HG02943 (cell line): ENCODE measurements around the gene WWC2.

Experiments
- ATAC-seq: cut with Tn5 transposase; IDR thresholded peaks from one replicate; pipeline ENCODE4 v1.9.1; 2021; ENCODE audit warnings: mild to moderate bottlenecking, low read depth, moderate library complexity; ENCODE audit not compliant: unreplicated experiment

WWC2 gene

DNA sequence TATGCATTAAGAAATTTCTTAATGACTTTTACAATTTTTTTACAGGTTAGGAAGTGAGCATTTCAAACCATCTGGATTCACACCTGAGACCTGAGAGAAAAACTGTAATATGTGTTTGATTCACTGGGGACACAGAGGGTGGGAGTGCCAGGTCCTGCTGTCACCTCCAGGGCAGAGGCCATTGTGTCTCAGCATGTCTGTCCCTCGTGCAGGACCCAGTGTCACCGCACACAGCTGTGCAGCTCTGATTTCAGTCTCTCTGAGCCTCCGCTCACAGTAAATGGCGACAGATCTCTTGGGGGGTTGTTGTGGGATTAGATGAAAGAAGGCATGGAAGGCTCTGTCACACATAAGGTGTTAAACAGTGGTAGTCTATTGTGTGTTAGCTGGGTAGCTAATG is 246.2 kb downstream of the WWC2 start:
- no peak for ATAC-seq

DNA sequence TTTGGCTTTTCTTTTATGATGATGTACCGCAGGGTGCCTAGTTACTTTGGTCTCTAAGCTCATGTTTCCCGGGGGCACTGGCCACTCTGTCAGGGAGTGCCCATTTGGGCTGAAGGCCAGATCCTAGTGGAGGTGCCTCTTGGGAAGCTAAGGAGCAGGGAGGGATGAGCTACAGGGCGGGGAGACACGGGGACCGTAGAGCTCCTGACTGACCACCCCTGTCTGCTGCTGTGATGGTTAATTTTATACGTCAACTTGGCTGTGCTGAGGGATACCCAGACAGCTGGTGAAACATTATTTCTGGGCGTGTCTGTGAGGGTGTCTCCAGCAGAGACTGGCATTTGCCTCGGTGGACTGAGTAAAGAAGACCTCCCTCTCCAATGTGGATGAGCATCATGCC is 248.1 kb downstream of the WWC2 start:
- ATAC-seq = no peak

DNA sequence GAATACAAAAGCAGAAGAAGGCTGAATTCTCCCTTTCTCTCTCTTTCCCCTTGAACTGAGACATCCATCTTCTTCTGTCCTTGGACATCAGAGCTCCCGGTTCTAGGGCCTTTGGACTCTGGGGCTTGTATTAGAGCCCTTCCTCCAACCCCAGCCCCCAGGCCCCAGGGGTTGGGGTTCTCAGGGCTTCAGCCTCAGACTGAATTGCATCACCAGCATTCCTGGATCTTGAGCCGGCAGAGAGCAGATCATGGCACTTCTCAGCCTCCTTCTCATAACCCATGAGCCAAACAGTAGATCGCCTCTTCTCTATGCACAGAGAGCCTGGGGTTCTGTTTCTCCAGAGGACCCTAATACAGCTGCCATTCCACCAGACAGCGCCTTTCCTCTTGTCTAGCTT is 248.5 kb downstream of the WWC2 start:
- no peak for ATAC-seq

DNA sequence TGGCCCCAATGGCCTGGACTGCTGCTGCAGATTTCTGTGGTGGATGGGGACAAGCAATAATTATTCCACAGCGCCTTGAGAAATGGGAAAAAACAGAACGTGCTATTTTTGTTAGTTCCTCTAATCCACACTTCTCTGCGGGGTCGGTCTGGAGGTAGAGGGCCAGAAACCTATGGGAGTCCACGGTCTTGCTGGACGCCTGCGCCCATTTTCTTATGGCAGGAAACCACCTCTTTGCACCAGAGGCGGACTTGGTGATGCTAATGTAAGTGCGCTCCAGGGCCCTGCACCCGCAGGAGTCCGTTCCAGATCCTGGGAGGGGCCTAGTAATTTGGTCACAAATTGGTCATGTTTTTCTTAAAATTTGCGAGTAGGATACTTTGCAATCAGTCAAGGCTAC is 249.1 kb downstream of the WWC2 start:
- no peak for ATAC-seq

DNA sequence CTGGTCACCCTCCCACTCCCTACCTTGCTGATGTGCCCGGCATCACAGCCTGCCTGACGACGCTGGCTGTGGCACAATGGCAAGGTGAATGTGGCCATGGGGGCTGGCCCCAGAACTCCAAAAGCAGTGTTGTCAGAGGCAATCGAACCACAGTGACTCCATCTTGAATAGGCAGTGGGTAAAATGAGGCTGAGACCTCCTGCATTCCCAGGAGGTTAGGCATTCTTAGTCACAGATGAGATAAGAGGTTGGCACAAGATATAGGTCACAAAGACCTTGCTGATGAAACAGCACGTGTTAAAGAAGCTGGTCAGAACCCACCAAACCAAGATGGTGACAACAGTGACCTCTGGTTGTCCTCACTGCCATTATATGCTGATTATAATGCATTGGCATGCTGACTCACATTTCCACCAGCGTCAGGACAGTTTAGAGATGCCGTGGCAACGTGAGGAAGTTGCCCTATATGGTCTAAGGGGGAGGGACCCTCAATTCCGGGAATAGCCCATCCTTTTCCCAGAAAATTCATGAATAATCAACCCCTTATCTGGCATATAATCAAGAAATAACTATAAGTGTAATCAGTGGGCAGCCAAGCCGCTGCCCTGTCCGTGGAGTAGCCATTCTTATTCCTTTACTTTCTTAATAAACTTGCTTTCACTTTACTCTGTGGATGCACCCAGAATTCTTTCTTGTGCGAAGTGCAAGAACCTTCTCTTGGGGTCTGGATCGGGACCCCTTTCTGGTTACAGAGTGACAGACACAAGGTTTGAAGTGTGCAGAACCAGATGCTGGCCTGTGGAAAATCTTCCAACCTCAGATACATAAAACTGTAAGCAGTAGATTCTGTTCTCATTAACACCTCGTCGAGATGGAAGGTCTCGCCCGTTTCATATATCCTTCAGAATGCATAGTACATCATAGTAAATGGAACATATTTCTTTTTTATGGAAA is 249.9 kb downstream of the WWC2 start:
- ATAC-seq = no peak

DNA sequence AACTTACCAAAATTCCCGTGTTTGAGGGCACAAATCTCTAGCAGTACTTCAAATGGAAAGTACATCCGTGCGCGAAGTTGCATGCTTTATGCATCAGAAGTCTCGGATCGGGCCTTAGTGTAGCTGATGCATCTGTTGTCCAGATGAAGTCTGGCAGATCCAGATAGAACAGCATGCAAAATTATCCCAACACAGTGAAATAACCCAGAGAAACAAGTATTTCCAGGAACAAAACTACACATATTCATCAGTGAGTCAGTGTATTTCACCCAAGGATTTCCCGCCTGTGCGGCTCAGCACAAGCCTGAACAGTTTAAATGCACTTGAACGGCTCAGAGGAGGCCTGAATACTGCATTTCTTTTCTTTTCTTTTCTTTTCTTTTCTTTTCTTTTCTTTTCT is 250.6 kb downstream of the WWC2 start:
- no peak for ATAC-seq

DNA sequence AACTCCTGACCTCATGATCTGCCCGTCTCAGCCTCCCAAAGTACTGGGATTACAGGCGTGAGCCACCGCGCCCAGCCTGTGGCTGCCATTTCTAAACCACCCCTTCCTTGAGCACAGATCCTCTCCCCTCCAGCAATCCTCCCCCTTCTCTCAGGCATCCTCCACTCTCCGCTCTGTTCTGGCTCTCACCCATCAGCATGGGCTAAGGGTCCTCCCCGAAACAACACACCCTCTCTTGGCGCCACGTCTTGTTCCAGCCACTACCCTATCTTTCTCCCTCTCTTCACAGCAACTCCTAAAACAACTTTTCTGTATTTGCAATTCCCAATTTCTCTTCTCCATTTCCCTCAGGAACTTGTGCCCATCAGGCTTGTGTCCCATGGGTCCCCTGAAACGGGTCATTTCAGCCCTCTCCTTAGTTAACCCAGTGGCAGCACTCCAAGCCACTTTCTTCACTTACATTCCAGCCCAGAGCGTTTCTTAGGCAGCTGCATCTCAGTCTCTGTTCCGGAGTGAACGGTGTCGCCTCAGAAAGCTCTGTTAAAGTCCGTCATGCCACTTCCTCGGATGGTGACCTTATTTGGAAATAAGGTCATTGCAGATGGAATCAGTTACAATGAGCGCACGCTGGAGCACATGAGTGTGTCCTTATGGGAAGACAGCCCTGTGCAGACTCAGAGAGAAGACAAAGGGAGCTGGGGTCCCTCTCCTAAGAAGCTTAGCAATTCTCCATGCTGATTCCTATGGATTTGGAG is 251.4 kb downstream of the WWC2 start:
- ATAC-seq = no peak

DNA sequence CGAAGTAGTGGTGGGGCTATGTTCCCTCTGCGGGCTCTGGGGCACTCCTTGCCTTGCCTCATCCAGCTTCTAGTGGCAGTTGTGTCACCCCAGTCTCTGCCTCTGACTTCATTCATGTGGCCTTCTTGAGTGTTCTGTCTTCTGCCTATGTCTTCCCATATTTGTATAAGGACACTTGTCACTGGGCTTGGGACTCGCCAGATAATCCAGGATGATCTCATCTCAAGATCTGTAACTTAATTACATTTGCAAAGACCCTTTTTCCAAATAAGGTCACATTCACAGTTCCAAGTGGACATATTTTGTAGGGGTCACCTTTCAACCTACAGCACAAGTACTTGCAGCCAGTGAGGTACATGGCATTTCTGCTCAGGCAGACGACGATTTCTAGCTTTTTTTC is 253.5 kb downstream of the WWC2 start:
- no peak for ATAC-seq

DNA sequence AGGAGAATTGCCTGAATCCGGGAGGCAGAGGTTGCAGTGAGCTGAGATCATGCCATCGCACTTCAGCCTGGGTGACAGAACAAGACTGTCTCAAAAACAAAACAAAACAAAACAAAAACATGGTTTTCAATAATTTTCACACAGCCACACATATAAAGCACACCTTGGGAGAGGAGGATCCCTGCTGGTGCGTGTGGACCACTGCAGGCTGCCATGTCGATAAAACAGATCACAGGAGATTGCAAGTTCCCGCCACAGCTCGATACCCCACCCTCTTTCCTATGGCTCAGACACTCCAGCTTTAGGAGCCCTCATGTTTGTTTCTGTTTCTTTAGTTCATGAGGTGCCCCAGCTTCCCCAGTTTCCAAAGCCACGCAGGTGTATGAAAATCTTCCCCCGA is 254.5 kb downstream of the WWC2 start:
- no peak for ATAC-seq

DNA sequence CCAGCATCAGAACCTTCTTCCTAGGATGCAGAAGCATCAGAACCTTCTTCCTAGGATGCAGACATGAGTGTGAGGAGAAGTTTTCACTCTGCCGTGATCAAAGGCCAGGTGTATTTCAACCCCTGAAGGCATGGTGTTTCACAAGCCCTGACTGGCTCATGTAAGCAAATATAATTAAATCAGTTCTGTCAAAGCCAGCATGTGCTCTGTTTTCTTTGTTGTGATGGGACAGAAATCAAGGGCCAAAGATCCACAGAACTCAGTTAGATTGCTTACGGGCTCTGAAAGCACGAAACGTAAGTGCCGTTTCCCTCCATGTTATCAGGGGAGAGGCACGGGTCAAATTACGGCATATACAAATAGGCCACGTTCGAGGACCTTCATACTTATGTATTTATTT is 255.2 kb downstream of the WWC2 start:
- no peak for ATAC-seq

DNA sequence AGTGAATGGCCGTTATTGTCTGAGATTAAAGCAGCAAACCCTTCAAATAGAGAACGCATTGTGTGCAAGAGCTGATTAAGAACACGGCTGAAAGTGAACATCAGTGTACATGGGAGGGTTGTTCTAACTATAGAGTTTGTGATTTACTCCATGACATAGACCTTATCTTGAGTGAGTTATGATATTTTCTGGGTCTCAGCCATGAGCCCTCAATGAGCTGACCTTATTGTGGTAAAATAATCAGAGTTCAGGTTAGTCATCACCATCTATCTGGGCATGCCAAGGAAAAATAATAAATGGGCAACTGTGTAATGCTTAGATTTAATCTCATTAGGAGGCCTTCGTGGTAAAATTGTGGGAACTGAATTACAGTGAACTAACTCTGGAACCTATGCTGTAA is 256.3 kb downstream of the WWC2 start:
- no peak for ATAC-seq

DNA sequence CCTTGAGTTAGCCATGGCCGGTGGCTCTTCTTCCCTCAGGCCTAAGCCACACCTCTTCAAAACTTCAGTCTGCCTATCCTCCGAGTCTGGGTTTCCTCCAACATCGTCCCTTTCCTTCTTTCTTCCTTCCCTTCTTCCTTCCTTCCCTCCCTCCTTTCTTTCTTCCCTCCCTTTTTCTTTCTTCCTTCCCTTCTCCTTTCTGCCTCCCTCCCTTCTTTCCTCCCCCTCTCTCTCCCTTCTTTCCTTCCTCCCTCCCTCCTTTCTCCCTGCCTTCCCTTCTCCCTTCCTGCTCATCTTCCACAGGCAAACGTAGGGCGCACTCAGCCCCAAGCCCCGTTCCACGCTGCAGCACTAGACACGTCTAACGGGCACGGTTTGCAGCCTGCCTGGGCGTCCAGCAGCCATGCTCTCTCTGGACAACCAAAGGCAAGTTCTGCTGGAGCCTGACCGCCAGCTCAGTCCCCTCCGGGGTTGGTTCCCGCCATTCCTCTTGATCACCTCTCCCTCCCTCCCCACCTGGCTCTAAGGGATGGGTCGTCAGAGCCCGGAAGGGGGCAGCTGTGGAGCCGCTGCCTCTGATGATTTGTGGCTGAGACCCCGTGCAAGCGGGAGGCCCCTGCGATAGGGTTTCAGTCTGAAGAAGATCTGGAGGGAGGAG is 257.2 kb downstream of the WWC2 start:
- ATAC-seq = no peak

DNA sequence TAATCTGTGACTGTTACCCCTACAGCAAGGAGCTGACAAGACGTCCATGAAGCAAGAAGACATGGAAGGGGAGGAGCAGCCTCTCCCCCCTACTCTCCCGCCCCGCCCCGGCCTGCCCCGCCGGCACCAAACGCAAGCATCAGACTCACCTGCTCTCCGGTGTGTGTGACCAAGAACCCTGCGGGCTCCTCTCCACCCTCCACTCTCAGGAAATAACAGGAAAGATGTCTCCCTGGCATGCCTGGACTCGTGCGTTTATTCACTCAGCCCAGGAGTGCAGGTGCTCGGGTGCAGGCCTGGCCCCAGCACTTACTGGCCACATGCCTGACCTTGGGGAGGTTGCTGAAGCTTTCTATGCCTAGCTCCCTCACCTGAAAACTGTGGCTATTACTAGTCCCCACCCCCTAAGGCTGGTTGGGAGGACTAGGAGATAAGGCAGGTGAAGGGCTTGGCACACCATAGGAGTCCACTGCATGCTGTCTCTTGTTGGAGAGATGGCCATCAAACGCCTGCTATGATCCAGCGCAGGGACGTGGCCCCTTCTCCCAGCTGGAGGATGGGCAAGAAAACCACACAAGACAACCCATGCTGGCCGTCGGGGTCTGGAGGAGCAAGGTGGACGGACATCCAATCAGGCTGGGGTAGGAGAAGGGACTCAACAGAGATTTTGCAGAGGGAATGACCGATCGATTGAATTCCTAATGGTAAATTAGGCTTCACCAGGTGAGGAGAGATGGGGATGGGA is 258.0 kb downstream of the WWC2 start:
- no peak for ATAC-seq

DNA sequence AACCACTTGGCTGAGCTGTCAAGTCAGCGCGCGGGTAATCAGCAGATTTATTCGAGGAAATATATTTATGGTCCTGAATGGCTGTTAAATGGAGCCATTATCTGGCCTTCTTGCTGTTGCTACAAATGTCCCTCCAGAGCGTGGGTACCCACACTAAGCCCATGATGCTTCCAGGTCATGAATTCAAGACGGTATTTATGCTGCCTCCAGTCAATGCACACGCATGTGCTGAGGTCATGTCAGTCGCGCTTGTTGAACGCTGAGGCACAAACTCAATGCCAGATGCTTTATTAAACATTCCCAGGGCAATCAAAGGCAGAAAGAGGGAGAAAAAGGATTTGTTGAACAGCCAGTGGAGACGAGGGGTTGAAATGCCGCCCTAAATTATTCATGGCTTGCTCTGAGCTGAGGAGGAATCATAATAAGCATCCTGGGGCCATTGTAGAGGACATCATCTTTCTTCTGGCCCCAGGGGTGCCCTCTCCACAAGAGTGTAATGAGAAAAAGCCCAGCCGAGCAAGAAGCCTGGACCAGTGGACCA is 259.2 kb downstream of the WWC2 start:
- no peak for ATAC-seq

DNA sequence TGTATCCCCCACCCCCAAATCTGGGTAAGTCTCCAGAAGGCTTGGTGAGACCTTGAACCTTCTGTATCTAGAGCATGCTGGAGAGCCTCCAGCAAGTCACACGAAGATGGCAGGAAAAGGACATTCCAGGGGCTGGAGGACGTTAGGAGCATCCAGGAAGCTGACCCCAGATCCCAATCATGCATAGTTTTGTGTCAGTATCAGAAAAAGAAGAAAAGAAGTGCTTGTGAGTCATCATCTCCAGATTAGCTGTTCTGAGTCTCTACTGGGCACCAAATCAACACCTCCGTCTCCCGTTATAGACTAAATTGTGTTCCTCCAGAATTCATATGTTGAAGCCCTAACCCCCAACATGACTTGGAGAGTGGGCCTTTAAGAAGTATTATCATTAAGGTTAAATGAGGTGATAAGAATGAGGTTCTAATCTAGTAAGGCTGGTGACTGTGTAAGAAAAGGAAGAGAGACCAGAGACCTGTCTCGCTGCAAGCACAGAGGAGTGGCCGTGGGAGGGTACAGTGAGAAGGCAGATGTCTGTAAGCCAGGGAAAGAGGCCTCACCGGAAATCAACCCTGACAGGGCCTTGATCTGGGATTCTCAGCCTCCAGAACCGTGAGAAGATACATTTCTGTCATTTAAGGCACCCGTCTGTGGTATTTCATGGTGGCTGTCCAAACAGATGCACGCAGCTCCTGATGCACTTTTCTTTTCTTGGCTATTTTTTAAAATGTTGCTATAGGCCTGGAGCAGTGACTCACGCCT is 261.3 kb downstream of the WWC2 start:
- ATAC-seq = no peak

DNA sequence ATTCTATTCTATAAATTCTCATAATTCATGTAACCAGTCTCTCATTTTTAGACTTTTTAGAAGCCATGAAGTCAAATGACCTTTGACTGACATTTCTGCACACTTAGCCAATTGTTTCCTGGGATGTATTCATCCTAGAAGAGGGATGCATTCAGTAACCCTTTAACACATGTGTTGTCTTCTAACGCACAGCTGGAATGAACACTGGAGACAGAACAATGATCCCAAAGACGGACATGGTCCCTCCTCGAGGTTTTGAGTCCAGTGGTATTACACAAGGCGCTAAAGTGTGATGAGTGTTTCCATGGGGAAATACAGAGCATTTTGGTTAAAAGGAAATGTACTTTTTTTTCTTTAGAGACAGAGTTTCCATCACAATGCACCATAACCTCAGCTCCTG is 263.0 kb downstream of the WWC2 start:
- no peak for ATAC-seq

DNA sequence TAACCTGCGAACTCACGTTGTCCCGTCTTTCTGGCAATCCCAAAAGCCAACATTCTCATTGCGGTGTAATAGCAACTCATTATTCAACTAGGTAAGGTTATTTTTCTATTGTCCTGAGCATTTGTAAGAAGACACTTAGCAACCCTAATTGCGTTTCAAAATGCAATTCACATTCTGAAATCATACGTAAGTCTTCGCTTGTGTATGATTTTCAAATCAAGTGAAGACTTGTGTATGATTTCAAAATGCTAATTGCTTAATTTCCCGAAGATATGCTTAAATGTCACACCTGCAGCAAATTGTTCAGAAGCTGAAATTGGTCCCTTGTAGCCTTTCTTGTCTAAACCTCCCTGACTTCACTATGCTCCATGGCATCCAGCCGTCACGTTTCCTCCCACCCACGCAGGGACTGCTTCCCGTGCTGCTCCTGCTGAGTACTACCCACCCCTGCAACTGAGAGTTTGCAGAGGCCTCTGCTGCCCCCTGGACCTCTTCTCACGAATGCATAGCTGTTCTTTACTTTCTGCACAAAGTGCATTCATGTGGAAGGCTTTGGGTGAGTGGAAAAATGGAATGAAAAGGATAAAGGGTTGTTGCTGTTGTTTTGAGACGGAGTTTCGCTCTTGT is 264.0 kb downstream of the WWC2 start:
- no peak for ATAC-seq

DNA sequence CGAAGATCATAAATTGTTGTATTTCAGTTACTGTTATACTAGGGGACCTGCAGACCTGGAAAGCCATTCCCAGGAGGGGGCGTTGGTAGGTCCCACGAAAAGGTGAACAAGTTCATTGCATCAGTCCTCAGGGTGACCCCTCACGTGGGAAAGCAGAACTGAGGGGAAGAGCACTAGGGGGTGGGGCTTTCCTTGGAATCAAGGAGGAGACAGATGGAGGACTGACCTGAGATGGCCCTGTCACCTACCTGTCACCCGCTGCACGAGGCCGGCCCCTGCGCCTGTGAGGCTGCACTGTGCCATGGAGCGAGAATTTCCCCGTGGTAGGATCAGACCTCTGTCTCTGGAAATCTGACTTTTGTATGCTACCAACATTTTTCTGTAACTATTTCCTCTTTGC is 265.0 kb downstream of the WWC2 start:
- no peak for ATAC-seq

DNA sequence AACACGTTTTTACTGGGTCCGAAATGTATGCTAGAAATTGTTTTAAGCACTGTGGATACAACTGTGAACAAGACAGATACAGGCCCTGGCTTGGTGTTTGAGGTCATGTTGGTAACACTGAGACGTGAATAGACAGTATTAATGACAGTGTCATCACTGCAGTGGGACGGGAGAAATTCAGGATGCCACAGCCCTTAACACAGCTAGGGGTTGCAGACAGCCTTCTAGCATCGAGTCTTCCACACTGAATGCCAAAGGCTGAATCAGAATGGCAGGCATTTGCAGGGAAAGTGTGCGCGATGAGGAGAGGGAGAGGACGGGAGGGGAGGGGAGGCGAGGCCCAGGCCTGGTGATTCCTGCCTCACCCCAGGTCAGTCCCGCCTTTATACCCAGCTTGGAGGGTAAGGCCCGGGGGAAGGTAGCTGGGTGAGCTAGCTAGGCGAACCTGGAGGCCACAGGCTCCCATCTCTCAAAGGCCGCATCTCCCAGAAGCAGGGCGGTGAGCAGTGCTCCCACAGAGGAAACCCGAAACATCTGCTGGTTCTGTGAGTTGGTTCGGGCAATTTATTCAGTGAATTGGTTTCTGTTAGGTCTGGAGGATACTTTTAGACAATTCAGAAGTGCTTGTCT is 267.3 kb downstream of the WWC2 start:
- ATAC-seq = no peak
